AG04449 (cell line): ENCODE results near the gene GNG7.
"Not testable (repeated sequence)": the region's sequence is repeated elsewhere in the genome, so short reads cannot be mapped to it uniquely, and the experiment has no call there.

Source experiments
- CTCF ChIA-PET: fragments of 350-600 bp; formaldehyde crosslinking; extraction: SDS; loops from one replicate; lab custom pipeline; 2021; ENCODE audit warnings: antibody characterized with exemption; lab: Yijun Ruan, JAX
- POLR2A ChIA-PET: fragments of 400-600, 350-600 bp; formaldehyde crosslinking; extraction: SDS; loops from one replicate; lab custom pipeline; 2020; ENCODE audit warnings: antibody characterized with exemption, inconsistent platforms; lab: Yijun Ruan, JAX
- DNase-seq: peaks from one replicate; pipeline ENCODE4 v3.0.0-alpha.2; 2010; ENCODE audit warnings: low read depth, low spot score
- H3K4me3 ChIP-seq: 2 replicates; pipeline ENCODE4 v1.5.1; 2011; ENCODE audit warnings: low read depth, mild to moderate bottlenecking, control low read depth, low read length
- TF ChIP-seq, protein P1 (sequence below): IDR thresholded peaks from one replicate; pipeline ENCODE4 v1.5.1; 2011; ENCODE audit warnings: mild to moderate bottlenecking, moderate library complexity, low read length, control low read depth, inconsistent platforms; ENCODE audit not compliant: insufficient read depth; ENCODE audit errors: missing control alignments

Gene GNG7

DNA sequence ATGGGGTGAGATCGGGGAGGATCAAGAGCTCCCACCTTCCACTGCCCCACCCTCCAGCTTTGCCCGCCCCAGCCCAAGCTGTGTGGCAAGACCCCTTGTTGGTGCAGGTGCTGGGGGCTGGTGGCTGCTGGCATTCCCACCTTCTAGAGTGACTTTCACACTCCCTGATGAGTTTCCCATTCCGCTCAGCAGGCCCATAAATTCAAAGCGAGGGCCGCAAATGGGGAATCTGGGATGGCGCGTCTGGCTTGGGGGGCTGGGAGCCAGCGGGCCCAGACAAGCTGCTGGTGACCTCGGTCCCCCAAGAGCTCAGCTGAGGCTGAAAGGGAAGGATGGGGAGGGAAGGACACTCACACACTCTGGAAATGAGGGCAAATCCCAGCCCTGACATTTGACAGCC, 116.3 kb downstream of the GNG7 start:
- DNase-seq, result no peak
- TF ChIP-seq, protein P1, sequence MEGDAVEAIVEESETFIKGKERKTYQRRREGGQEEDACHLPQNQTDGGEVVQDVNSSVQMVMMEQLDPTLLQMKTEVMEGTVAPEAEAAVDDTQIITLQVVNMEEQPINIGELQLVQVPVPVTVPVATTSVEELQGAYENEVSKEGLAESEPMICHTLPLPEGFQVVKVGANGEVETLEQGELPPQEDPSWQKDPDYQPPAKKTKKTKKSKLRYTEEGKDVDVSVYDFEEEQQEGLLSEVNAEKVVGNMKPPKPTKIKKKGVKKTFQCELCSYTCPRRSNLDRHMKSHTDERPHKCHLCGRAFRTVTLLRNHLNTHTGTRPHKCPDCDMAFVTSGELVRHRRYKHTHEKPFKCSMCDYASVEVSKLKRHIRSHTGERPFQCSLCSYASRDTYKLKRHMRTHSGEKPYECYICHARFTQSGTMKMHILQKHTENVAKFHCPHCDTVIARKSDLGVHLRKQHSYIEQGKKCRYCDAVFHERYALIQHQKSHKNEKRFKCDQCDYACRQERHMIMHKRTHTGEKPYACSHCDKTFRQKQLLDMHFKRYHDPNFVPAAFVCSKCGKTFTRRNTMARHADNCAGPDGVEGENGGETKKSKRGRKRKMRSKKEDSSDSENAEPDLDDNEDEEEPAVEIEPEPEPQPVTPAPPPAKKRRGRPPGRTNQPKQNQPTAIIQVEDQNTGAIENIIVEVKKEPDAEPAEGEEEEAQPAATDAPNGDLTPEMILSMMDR, result no peak
- H3K4me3 ChIP-seq, result no peak overlapping the region
- ChIA-PET CTCF (interaction anchor here (4.0 kb wide), 1 partner anchor 25 kb away, joined by 13 read pairs; no protein-coding TSS in a partner anchor), POLR2A (interaction anchor here (1.1 kb wide), 1 partner anchor 110 kb away, joined by 5 read pairs; the partner anchor contains the start of gene GADD45B)

DNA sequence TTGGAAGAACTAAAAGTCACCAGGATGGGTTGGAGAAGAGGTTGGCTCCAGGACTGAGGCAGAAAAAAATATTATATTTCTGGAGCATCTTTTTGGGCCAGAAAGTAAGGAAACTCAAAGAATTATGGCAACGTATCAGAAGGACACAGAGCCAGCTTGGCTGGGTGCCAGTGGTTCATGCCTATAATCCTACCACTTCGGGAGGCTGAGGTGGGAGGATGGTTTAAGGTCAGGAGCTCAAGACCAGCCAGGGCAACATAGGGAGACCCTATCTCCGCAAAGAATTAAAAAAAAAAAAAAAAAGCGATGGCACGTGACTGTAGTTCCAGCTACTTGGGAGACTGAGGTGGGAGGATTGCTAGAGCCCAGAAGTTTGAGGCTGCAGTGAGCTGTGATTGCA, 118.5 kb downstream of the GNG7 start:
- TF ChIP-seq, protein P1, result no peak
- ChIA-PET POLR2A (no interaction called here), CTCF (interaction anchor here (0.6 kb wide), 1 partner anchor 108 kb away, joined by 3 read pairs; the partner anchor contains the start of gene GADD45B)
- H3K4me3 ChIP-seq, result no peak overlapping the region
- DNase-seq, result no peak

GRCh38 chr19:2582984-2583956, 119.2 kb downstream of the GNG7 start:
- no peak overlapping the region for H3K4me3 ChIP-seq
- DNase-seq, result no peak
- TF ChIP-seq, protein P1, result no peak
- CTCF ChIA-PET, result no interaction called here
- POLR2A ChIA-PET, result no interaction called here

DNA sequence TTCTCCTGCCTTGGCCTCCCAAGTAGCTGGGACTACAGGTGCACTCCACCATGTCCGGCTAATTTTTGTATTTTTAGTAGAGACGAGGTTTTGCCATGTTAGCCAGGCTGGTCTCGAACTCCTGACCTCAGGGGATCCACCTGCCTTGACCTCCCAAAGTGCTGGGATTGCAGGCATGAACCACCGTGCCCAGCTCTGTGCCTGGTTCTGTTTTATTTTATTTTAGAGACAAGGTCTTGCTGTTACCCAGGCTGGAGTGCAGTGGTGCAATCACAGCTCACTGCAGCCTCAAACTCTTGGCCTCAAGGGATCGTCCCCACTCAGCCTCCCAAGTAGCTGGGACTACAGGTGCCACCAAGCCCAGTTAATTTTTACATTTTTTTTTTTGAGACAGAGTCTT, 122.1 kb downstream of the GNG7 start:
- H3K4me3 ChIP-seq, DNase-seq: not testable (repeated sequence)
- ChIA-PET POLR2A (interaction anchor here (2.3 to 7.0 kb wide), 3 partner anchors 31 to 102 kb away, joined by 9 to 240 read pairs (median 25); partner anchors contain the start of gene GADD45B), CTCF (interaction anchor here (1.0 to 6.3 kb wide), 12 partner anchors 8 to 117 kb away, joined by 3 to 64 read pairs (median 15); partner anchors contain the start of gene GADD45B)

DNA sequence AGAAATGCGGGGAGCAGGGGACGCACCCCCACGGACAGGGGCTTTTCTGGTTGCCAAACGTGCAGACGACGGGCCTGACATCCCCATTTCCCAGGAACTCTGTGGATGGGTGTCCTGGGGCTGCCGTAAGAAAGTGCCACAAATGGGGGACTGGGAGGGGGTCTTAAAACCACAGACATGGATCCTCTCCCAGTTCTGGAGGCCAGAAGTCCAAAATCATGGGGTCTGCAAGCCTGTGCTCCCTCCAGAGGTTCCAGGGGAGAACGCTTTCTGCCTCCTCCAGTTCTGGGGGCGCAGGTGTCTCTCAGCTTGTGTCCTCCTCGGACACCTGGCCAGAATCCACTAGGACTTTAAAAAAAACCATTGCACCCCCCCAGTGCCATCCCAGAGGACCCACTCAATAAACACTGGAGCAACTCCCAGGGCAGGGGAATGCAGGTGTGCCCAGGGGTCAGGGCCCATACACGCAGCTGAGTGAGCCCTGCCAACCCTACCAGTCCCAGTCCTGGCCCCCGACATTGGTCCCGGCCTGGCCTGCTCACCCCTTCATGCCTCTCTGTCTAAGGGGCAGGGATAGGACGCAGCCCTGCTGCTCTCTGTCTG, 122.7 kb downstream of the GNG7 start:
- TF ChIP-seq, protein P1, result no peak
- H3K4me3 ChIP-seq, result peak overlapping the region; percentile 64
- POLR2A ChIA-PET, result interaction anchor here (0.7 to 7.0 kb wide), 8 partner anchors 23 to 102 kb away, joined by 4 to 240 read pairs (median 8); partner anchors contain the start of gene GADD45B
- no peak for DNase-seq
- CTCF ChIA-PET, result interaction anchor here (0.6 to 6.3 kb wide), 19 partner anchors 9 to 127 kb away, joined by 3 to 64 read pairs (median 6); partner anchors contain the start of gene GADD45B

DNA sequence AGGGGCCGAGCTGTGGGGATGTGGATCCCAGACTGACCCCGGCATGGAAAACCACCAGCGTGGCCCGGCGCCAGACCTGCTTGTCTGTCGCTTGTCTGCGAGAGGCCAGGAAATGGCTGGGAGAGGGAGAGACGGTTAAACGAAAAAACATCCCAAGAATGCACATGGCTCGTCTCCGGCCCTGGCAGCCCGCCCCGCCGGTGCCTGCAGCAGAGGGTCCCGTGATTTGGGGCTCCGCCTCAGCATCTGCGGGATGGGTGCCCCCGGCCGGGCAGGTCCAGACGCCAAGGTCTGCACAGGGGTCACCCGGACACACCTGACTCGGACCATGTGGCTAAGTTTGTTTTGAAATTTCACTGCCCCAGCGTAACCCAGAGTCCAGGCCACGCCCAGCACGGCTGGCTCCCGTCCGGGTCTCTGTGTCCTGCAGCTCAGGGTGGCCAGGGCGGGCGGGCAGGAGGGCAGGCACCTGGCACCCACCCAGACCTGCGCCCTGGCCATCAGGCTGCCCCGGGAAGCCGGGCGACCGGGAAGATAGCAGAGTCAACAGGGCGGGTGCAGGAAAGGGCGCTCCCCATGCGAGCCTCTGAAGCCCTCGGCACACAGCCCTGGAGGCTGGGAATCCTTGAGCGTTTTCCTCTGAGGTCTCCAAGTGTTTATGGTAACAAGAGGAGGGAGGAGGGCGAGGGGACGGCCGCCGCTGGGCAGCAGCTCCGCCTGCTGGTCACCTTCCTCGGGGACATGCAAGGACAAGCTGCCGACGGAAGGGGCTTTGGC, 123.4 kb downstream of the GNG7 start:
- POLR2A ChIA-PET, result interaction anchor here (0.7 to 7.0 kb wide), 13 partner anchors 23 to 151 kb away, joined by 3 to 240 read pairs (median 4); partner anchors contain the start of genes GADD45B and TIMM13
- peak; percentile 65 for DNase-seq
- peak overlapping the region; percentile 64 for H3K4me3 ChIP-seq
- CTCF ChIA-PET, result interaction anchor here (0.6 to 6.3 kb wide), 23 partner anchors 9 to 126 kb away, joined by 3 to 64 read pairs (median 6); partner anchors contain the start of genes GADD45B and LMNB2
- TF ChIP-seq, protein P1, result peak; percentile 98
